GM23338 (cell line): Measurements from ENCODE around the gene SAMD4A. TPM values are rescaled to one million over a fixed set of nuclear protein-coding genes. Genes with fewer than 3 reads are reported as not detected.

ENCODE experiments used
- ATAC-seq: fragments of 200-7000 bp; cut with Tn5 transposase; 3 replicates; pipeline ENCODE4 v1.9.1; 2020
- DNase-seq: peaks from one replicate; pipeline ENCODE4 v3.0.0-alpha.2; 2015; ENCODE audit warnings: low spot score
- H2AFZ ChIP-seq: fragments of 200-600 bp; sonication (generic); 2 replicates; pipeline ENCODE4 v1.8.0; 2016; ENCODE audit warnings: antibody characterized with exemption, mild to moderate bottlenecking, moderate library complexity
- H3F3A ChIP-seq: fragments of 200-600 bp; sonication (generic); replicated peaks from 2 replicates; pipeline ENCODE4 v1.8.0; 2017; ENCODE audit warnings: antibody characterized with exemption, mixed run types, low read depth
- H3K27ac ChIP-seq: fragments of 200-600 bp; sonication (generic); 2 replicates; pipeline ENCODE4 v1.6.1; 2016; ENCODE audit warnings: low read depth
- H3K27me3 ChIP-seq: fragments of 200-600 bp; sonication (generic); 2 replicates; pipeline ENCODE4 v1.8.0; 2016; ENCODE audit warnings: mild to moderate bottlenecking, mixed run types, moderate library complexity; ENCODE audit not compliant: insufficient read depth
- H3K36me3 ChIP-seq: fragments of 200-600 bp; sonication (generic); 2 replicates; pipeline ENCODE4 v1.8.0; 2016; ENCODE audit warnings: mild to moderate bottlenecking; ENCODE audit not compliant: insufficient read depth
- H3K4me1 ChIP-seq: fragments of 200-600 bp; sonication (generic); 2 replicates; pipeline ENCODE4 v1.8.0; 2016; ENCODE audit warnings: mild to moderate bottlenecking, moderate library complexity; ENCODE audit not compliant: insufficient read depth
- H3K4me2 ChIP-seq: fragments of 200-600 bp; sonication (generic); 2 replicates; pipeline ENCODE4 v1.7.1; 2017; ENCODE audit warnings: mixed run types
- H3K4me3 ChIP-seq: fragments of 200-600 bp; sonication (generic); 2 replicates; pipeline ENCODE4 v1.6.1; 2016; ENCODE audit warnings: mixed run types
- H3K79me2 ChIP-seq: fragments of 200-600 bp; sonication (generic); replicated peaks from 2 replicates; pipeline ENCODE4 v1.8.0; 2017; ENCODE audit warnings: mild to moderate bottlenecking; ENCODE audit not compliant: insufficient read depth
- H3K9me2 ChIP-seq: fragments of 200-600 bp; sonication (generic); 2 replicates; pipeline ENCODE4 v1.8.0; 2017; ENCODE audit not compliant: insufficient read depth
- H4K20me1 ChIP-seq: fragments of 200-600 bp; sonication (generic); replicated peaks from 2 replicates; pipeline ENCODE4 v1.8.0; 2017; ENCODE audit warnings: mild to moderate bottlenecking; ENCODE audit not compliant: insufficient read depth
- H3K27ac Mint-ChIP-seq: 2 replicates; pipeline ENCODE4 v1.8.0; 2020; ENCODE audit warnings: inconsistent platforms, mild to moderate bottlenecking, moderate library complexity, mixed read lengths
- H3K27me3 Mint-ChIP-seq: 3 replicates; pipeline ENCODE4 v1.8.0; 2022; ENCODE audit warnings: low read depth, mild to moderate bottlenecking, moderate library complexity, mixed read lengths, inconsistent platforms; ENCODE audit not compliant: insufficient read depth, poor library complexity
- H3K36me3 Mint-ChIP-seq: 3 replicates; pipeline ENCODE4 v1.8.0; 2021; ENCODE audit warnings: low read depth, mild to moderate bottlenecking, inconsistent platforms, moderate library complexity, mixed read lengths
- H3K4me1 Mint-ChIP-seq: 3 replicates; pipeline ENCODE4 v1.8.0; 2020; ENCODE audit warnings: mild to moderate bottlenecking, inconsistent platforms, mixed read lengths
- H3K4me3 Mint-ChIP-seq: 3 replicates; pipeline ENCODE4 v1.8.0; 2021; ENCODE audit warnings: moderate library complexity, mild to moderate bottlenecking, inconsistent platforms, mixed read lengths
- H3K9me3 Mint-ChIP-seq: 3 replicates; pipeline ENCODE4 v1.8.0; 2020; ENCODE audit warnings: moderate library complexity, mild to moderate bottlenecking, inconsistent platforms, mixed read lengths
- CREB1 ChIP-seq: fragments of 250-450 bp; sonication (Bioruptor Pico); IDR thresholded peaks from 2 replicates; pipeline ENCODE4 v1.5.0; 2020; ENCODE audit warnings: low read depth, mild to moderate bottlenecking, moderate library complexity
- CTCF ChIP-seq, 2 experiments: fragments of 200-600 bp in 1 of 2; sonication (generic) in 1 of 2; conservative IDR thresholded peaks; 2 replicates each; pipeline versions ENCODE4 v1.5.1 to v1.6.1; 2016 to 2017; ENCODE audit warnings: antibody characterized with exemption in 2 of 2, low read depth in 2 of 2, mild to moderate bottlenecking in 2 of 2, moderate library complexity in 1 of 2
- JUNB ChIP-seq: IDR thresholded peaks from one replicate; pipeline ENCODE4 v1.6.1; 2016; ENCODE audit warnings: antibody characterized with exemption; ENCODE audit not compliant: unreplicated experiment
- POLR2AphosphoS5 ChIP-seq: IDR thresholded peaks from 2 replicates; pipeline ENCODE4 v1.6.1; 2016; ENCODE audit warnings: antibody characterized with exemption, low read depth
- REST ChIP-seq: IDR thresholded peaks from one replicate; pipeline ENCODE4 v1.6.1; 2018; ENCODE audit warnings: antibody characterized with exemption; ENCODE audit not compliant: unreplicated experiment
- STAT1 ChIP-seq: IDR thresholded peaks from one replicate; pipeline ENCODE4 v1.6.1; 2016; ENCODE audit warnings: antibody characterized with exemption; ENCODE audit not compliant: unreplicated experiment
- ZNF114 ChIP-seq: fragments of 250-450 bp; sonication (Bioruptor Pico); IDR thresholded peaks from 2 replicates; pipeline ENCODE4 v1.5.0; 2020; ENCODE audit warnings: mild to moderate bottlenecking, moderate library complexity
- ZNF331 ChIP-seq: fragments of 250-450 bp; sonication (Bioruptor Pico); IDR thresholded peaks from 2 replicates; pipeline ENCODE4 v1.5.0; 2020; ENCODE audit warnings: low read depth, mild to moderate bottlenecking, moderate library complexity
- polyA plus RNA-seq: library from polyadenylated mRNA; unstranded; fragments of >200 nt; fragmentation: Nextera tagmentation; extraction: Ambion mirVana; gene quantifications from 2 replicates; pipeline ENCODE4 v1.2.1, GENCODE V29; 2016
- total RNA-seq: library from RNA; depleted of rRNA; stranded (reverse); fragments of >200 nt; shearing (Covaris generic); gene quantifications from 2 replicates; pipeline ENCODE4 v1.2.3, GENCODE V29; 2014
- TF ChIP-seq, protein P1 (sequence below): fragments of 250-450 bp; sonication (Bioruptor Pico); IDR thresholded peaks from 2 replicates; pipeline ENCODE4 v1.5.0; 2020; ENCODE audit warnings: mild to moderate bottlenecking, moderate library complexity
- TF ChIP-seq, protein P2 (sequence below): IDR thresholded peaks from 2 replicates; pipeline ENCODE4 v1.6.1; 2016; ENCODE audit warnings: antibody characterized with exemption

SAMD4A gene
- total and polyA plus RNA-seq, 2 experiments from 2014 or later = 1.6 to 6.9 TPM

GRCh38 chr14:54787261-54787660 is 220.3 kb downstream of the SAMD4A start:
- Mint-ChIP-seq H3K36me3 (no peaks in the 10 kb centered on the region), H3K9me3 (no peaks in the 10 kb centered on the region), H3K4me3 (no peak overlapping the region), H3K4me1 (peaks cover 9% of the 10 kb centered on the region), H3K27ac (no peak overlapping the region), H3K27me3 (peaks cover 3% of the 10 kb centered on the region)
- Histone ChIP-seq H3K4me1 (no peaks in the 10 kb centered on the region), H3K79me2 (no peaks in the 10 kb centered on the region), H3K9me2 (0 out of 2 replicates have a peak, but pooled peaks cover 3% of the 10 kb centered on the region), H3K4me2 (no peak overlapping the region), H2AFZ (no peak overlapping the region), H3K36me3 (no peaks in the 10 kb centered on the region), H3K27me3 (no peaks in the 10 kb centered on the region), H3F3A (no peaks in the 10 kb centered on the region), H3K27ac (no peak overlapping the region), H3K4me3 (no peak overlapping the region), H4K20me1 (no peaks in the 10 kb centered on the region)
- DNase-seq = no peak
- no peak for ATAC-seq
- TF ChIP-seq ZNF114 = no peak
- no peak for TF ChIP-seq STAT1
- no peak for TF ChIP-seq REST
- TF ChIP-seq ZNF331 (CRISPR knock-in tag) = no peak
- TF ChIP-seq JUNB = no peak
- TF ChIP-seq POLR2AphosphoS5 = no peak
- no peak for TF ChIP-seq CTCF (conservative IDR thresholded peaks at IDR 0.05; ENCODE audit: low read depth in 2 of 2)
- TF ChIP-seq CREB1 (CRISPR knock-in tag) = no peak
- TF ChIP-seq, protein P1, sequence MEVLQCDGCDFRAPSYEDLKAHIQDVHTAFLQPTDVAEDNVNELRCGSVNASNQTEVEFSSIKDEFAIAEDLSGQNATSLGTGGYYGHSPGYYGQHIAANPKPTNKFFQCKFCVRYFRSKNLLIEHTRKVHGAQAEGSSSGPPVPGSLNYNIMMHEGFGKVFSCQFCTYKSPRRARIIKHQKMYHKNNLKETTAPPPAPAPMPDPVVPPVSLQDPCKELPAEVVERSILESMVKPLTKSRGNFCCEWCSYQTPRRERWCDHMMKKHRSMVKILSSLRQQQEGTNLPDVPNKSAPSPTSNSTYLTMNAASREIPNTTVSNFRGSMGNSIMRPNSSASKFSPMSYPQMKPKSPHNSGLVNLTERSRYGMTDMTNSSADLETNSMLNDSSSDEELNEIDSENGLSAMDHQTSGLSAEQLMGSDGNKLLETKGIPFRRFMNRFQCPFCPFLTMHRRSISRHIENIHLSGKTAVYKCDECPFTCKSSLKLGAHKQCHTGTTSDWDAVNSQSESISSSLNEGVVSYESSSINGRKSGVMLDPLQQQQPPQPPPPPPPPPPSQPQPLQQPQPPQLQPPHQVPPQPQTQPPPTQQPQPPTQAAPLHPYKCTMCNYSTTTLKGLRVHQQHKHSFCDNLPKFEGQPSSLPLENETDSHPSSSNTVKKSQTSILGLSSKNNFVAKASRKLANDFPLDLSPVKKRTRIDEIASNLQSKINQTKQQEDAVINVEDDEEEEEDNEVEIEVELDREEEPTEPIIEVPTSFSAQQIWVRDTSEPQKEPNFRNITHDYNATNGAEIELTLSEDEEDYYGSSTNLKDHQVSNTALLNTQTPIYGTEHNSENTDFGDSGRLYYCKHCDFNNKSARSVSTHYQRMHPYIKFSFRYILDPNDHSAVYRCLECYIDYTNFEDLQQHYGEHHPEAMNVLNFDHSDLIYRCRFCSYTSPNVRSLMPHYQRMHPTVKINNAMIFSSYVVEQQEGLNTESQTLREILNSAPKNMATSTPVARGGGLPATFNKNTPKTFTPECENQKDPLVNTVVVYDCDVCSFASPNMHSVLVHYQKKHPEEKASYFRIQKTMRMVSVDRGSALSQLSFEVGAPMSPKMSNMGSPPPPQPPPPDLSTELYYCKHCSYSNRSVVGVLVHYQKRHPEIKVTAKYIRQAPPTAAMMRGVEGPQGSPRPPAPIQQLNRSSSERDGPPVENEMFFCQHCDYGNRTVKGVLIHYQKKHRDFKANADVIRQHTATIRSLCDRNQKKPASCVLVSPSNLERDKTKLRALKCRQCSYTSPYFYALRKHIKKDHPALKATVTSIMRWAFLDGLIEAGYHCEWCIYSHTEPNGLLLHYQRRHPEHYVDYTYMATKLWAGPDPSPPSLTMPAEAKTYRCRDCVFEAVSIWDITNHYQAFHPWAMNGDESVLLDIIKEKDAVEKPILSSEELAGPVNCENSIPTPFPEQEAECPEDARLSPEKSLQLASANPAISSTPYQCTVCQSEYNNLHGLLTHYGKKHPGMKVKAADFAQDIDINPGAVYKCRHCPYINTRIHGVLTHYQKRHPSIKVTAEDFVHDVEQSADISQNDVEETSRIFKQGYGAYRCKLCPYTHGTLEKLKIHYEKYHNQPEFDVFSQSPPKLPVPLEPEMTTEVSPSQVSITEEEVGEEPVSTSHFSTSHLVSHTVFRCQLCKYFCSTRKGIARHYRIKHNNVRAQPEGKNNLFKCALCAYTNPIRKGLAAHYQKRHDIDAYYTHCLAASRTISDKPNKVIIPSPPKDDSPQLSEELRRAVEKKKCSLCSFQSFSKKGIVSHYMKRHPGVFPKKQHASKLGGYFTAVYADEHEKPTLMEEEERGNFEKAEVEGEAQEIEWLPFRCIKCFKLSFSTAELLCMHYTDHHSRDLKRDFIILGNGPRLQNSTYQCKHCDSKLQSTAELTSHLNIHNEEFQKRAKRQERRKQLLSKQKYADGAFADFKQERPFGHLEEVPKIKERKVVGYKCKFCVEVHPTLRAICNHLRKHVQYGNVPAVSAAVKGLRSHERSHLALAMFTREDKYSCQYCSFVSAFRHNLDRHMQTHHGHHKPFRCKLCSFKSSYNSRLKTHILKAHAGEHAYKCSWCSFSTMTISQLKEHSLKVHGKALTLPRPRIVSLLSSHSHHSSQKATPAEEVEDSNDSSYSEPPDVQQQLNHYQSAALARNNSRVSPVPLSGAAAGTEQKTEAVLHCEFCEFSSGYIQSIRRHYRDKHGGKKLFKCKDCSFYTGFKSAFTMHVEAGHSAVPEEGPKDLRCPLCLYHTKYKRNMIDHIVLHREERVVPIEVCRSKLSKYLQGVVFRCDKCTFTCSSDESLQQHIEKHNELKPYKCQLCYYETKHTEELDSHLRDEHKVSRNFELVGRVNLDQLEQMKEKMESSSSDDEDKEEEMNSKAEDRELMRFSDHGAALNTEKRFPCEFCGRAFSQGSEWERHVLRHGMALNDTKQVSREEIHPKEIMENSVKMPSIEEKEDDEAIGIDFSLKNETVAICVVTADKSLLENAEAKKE (CRISPR knock-in tag) = no peak
- TF ChIP-seq, protein P2, sequence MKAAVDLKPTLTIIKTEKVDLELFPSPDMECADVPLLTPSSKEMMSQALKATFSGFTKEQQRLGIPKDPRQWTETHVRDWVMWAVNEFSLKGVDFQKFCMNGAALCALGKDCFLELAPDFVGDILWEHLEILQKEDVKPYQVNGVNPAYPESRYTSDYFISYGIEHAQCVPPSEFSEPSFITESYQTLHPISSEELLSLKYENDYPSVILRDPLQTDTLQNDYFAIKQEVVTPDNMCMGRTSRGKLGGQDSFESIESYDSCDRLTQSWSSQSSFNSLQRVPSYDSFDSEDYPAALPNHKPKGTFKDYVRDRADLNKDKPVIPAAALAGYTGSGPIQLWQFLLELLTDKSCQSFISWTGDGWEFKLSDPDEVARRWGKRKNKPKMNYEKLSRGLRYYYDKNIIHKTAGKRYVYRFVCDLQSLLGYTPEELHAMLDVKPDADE = no peak
